Measurements from ENCODE around the gene ZNF117.
A peak's percentile ranks its signal among the peaks of the same experiment; 100 is the strongest.

The ZNF117 gene

GRCh38 chr7:65006094-65006992 is 15.5 kb upstream of the ZNF117 start, which contains the start of gene ERV3-1:
Gene ERV3-1 (minus strand): TSS chr7:65006687. CDS start chr7:64993026, 13,661 bp downstream.
- Mint-ChIP-seq H3K9me3 (no peaks in the 10 kb centered on the region), H3K36me3 (ENCODE audit: insufficient read depth) (peaks cover 12% of the 10 kb centered on the region), H3K4me1 (peaks cover 49% of the 10 kb centered on the region), H3K27me3 (no peaks in the 10 kb centered on the region), H3K27ac (ENCODE audit: low read depth) (peak within 1 kb of the TSS; percentile 97), H3K4me3 (peak within 1 kb of the TSS; percentile 94)
- ATAC-seq (replicated peaks; ENCODE audit: extremely low read depth, poor library complexity, severe bottlenecking) (peak; percentile 100), DNase-seq (ENCODE audit: low spot score in 2 of 2) (peak; percentile 81 to 92)

- Mint-ChIP-seq H3K9me3 (no peaks in the 10 kb centered on the region), H3K4me3 (peak overlapping the region; percentile 94), H3K27me3 (no peaks in the 10 kb centered on the region), H3K27ac (ENCODE audit: low read depth) (no peak overlapping the region), H3K36me3 (ENCODE audit: insufficient read depth) (peaks cover 12% of the 10 kb centered on the region), H3K4me1 (peaks cover 59% of the 10 kb centered on the region)
- DNase-seq (ENCODE audit: low spot score in 2 of 2) (no peak), ATAC-seq (replicated peaks; ENCODE audit: extremely low read depth, poor library complexity, severe bottlenecking) (no peak)
These were observed 13.7 kb upstream of the ZNF117 start for GRCh38 chr7:65004575-65004974.

- Mint-ChIP-seq H3K9me3 (no peaks in the 10 kb centered on the region), H3K27ac (ENCODE audit: low read depth) (peak overlapping the region; percentile 6), H3K27me3 (no peaks in the 10 kb centered on the region), H3K4me1 (peaks cover 63% of the 10 kb centered on the region), H3K4me3 (no peak overlapping the region), H3K36me3 (ENCODE audit: insufficient read depth) (peaks cover 15% of the 10 kb centered on the region)
- ATAC-seq (replicated peaks; ENCODE audit: extremely low read depth, poor library complexity, severe bottlenecking) (no peak), DNase-seq (ENCODE audit: low spot score in 2 of 2) (no peak)
These were observed 12.2 kb upstream of the ZNF117 start for GRCh38 chr7:65002972-65003585.

- H3K27ac Mint-ChIP-seq (ENCODE audit: low read depth), result no peak overlapping the region
- H3K27me3 Mint-ChIP-seq, result no peaks in the 10 kb centered on the region
- H3K36me3 Mint-ChIP-seq (ENCODE audit: insufficient read depth), result peaks cover 11% of the 10 kb centered on the region
- ATAC-seq (replicated peaks; ENCODE audit: extremely low read depth, poor library complexity, severe bottlenecking) (no peak), DNase-seq (ENCODE audit: low spot score in 2 of 2) (no peak)
- H3K4me3 Mint-ChIP-seq, result no peak overlapping the region
- H3K9me3 Mint-ChIP-seq, result peaks cover 6% of the 10 kb centered on the region
- H3K4me1 Mint-ChIP-seq, result peaks cover 52% of the 10 kb centered on the region
These were observed 10.5 kb upstream of the ZNF117 start for GRCh38 chr7:65001291-65001814.

GRCh38 chr7:64999165-65000004 is 8.5 kb upstream of the ZNF117 start:
- H3K4me3 Mint-ChIP-seq, result no peak overlapping the region
- DNase-seq (ENCODE audit: low spot score in 2 of 2), result no peak
- ATAC-seq (replicated peaks; ENCODE audit: extremely low read depth, poor library complexity, severe bottlenecking), result no peak
- H3K9me3 Mint-ChIP-seq, result peaks cover 10% of the 10 kb centered on the region
- H3K27me3 Mint-ChIP-seq, result no peaks in the 10 kb centered on the region
- peaks cover 37% of the 10 kb centered on the region for H3K4me1 Mint-ChIP-seq
- H3K27ac Mint-ChIP-seq (ENCODE audit: low read depth), result no peak overlapping the region
- H3K36me3 Mint-ChIP-seq (ENCODE audit: insufficient read depth), result peaks cover 9% of the 10 kb centered on the region

GRCh38 chr7:64998865-64999164 is 8.0 kb upstream of the ZNF117 start:
- Mint-ChIP-seq H3K4me3 (no peak overlapping the region), H3K9me3 (peaks cover 12% of the 10 kb centered on the region), H3K36me3 (ENCODE audit: insufficient read depth) (peaks cover 9% of the 10 kb centered on the region), H3K27ac (ENCODE audit: low read depth) (no peak overlapping the region), H3K4me1 (peaks cover 34% of the 10 kb centered on the region), H3K27me3 (no peaks in the 10 kb centered on the region)
- DNase-seq (ENCODE audit: low spot score in 2 of 2) (no peak), ATAC-seq (replicated peaks; ENCODE audit: extremely low read depth, poor library complexity, severe bottlenecking) (no peak)

- Mint-ChIP-seq H3K9me3 (peaks cover 12% of the 10 kb centered on the region), H3K4me1 (peaks cover 27% of the 10 kb centered on the region), H3K27me3 (no peaks in the 10 kb centered on the region), H3K27ac (ENCODE audit: low read depth) (no peak overlapping the region), H3K36me3 (ENCODE audit: insufficient read depth) (peaks cover 8% of the 10 kb centered on the region), H3K4me3 (no peak overlapping the region)
- DNase-seq (ENCODE audit: low spot score in 2 of 2), result no peak
- no peak for ATAC-seq (replicated peaks; ENCODE audit: extremely low read depth, poor library complexity, severe bottlenecking)
These were observed 7.1 kb upstream of the ZNF117 start for GRCh38 chr7:64997927-64998391.

GRCh38 chr7:64997164-64997908 is 6.5 kb upstream of the ZNF117 start:
- ATAC-seq (replicated peaks; ENCODE audit: extremely low read depth, poor library complexity, severe bottlenecking) (no peak), DNase-seq (ENCODE audit: low spot score in 2 of 2) (no peak)
- H3K36me3 Mint-ChIP-seq (ENCODE audit: insufficient read depth), result peaks cover 5% of the 10 kb centered on the region
- peaks cover 21% of the 10 kb centered on the region for H3K4me1 Mint-ChIP-seq
- no peaks in the 10 kb centered on the region for H3K27me3 Mint-ChIP-seq
- H3K27ac Mint-ChIP-seq (ENCODE audit: low read depth), result no peak overlapping the region
- H3K4me3 Mint-ChIP-seq, result no peak overlapping the region
- H3K9me3 Mint-ChIP-seq, result peaks cover 15% of the 10 kb centered on the region

GRCh38 chr7:64996305-64996704 is 5.5 kb upstream of the ZNF117 start:
- Mint-ChIP-seq H3K27ac (ENCODE audit: low read depth) (no peak overlapping the region), H3K4me1 (peaks cover 14% of the 10 kb centered on the region), H3K9me3 (peaks cover 23% of the 10 kb centered on the region), H3K27me3 (no peaks in the 10 kb centered on the region), H3K4me3 (no peak overlapping the region), H3K36me3 (ENCODE audit: insufficient read depth) (peaks cover 3% of the 10 kb centered on the region)
- ATAC-seq (replicated peaks; ENCODE audit: extremely low read depth, poor library complexity, severe bottlenecking), result no peak
- no peak for DNase-seq (ENCODE audit: low spot score in 2 of 2)

- Mint-ChIP-seq H3K9me3 (peaks cover 28% of the 10 kb centered on the region), H3K27ac (ENCODE audit: low read depth) (no peak overlapping the region), H3K27me3 (no peaks in the 10 kb centered on the region), H3K4me3 (no peak overlapping the region), H3K36me3 (ENCODE audit: insufficient read depth) (peaks cover 2% of the 10 kb centered on the region), H3K4me1 (no peaks in the 10 kb centered on the region)
- DNase-seq (ENCODE audit: low spot score in 2 of 2) (no peak), ATAC-seq (replicated peaks; ENCODE audit: extremely low read depth, poor library complexity, severe bottlenecking) (no peak)
These were observed 3.1 kb upstream of the ZNF117 start for GRCh38 chr7:64993901-64994300.

GRCh38 chr7:64992971-64993370 is 2.1 kb upstream of the ZNF117 start:
- H3K36me3 Mint-ChIP-seq (ENCODE audit: insufficient read depth), result peaks cover under 1% of the 10 kb centered on the region
- H3K27ac Mint-ChIP-seq (ENCODE audit: low read depth), result no peak overlapping the region
- ATAC-seq (replicated peaks; ENCODE audit: extremely low read depth, poor library complexity, severe bottlenecking) (no peak), DNase-seq (ENCODE audit: low spot score in 2 of 2) (no peak)
- H3K27me3 Mint-ChIP-seq, result no peaks in the 10 kb centered on the region
- H3K9me3 Mint-ChIP-seq, result peaks cover 34% of the 10 kb centered on the region
- no peak overlapping the region for H3K4me3 Mint-ChIP-seq
- no peaks in the 10 kb centered on the region for H3K4me1 Mint-ChIP-seq

- Mint-ChIP-seq H3K4me3 (no peak overlapping the region), H3K4me1 (no peaks in the 10 kb centered on the region), H3K27me3 (no peaks in the 10 kb centered on the region), H3K27ac (ENCODE audit: low read depth) (no peak overlapping the region), H3K9me3 (peaks cover 49% of the 10 kb centered on the region), H3K36me3 (ENCODE audit: insufficient read depth) (peaks cover 1% of the 10 kb centered on the region)
- DNase-seq (ENCODE audit: low spot score in 2 of 2) (no peak), ATAC-seq (replicated peaks; ENCODE audit: extremely low read depth, poor library complexity, severe bottlenecking) (no peak)
These were observed 620 bp downstream of the ZNF117 start for GRCh38 chr7:64990216-64990615.
